HEK293 (cell line): ENCODE measurements around the gene TICAM1.

Experiments used
- CTCF ChIA-PET: fragments of 350-600 bp; formaldehyde crosslinking; extraction: SDS; loops from one replicate; lab custom pipeline; 2021; ENCODE audit warnings: antibody characterized with exemption; lab: Yijun Ruan, JAX
- POLR2A ChIA-PET: fragments of 300-600 bp; formaldehyde crosslinking; extraction: SDS; loops from one replicate; lab custom pipeline; 2020; ENCODE audit warnings: antibody characterized with exemption, inconsistent platforms; lab: Yijun Ruan, JAX
- H3K27ac ChIP-seq: fragments of 200-500 bp; sonication (Bioruptor generic); 2 replicates; pipeline ENCODE4 v1.5.1; 2014; ENCODE audit warnings: low read depth, low read length, control low read depth, inconsistent platforms; ENCODE audit errors: extremely low read depth
- H3K36me3 ChIP-seq, 2 experiments: fragments of 200-500 bp in 1 of 2; sonication (Bioruptor generic) in 1 of 2; 1 replicate in 1 of 2; 2 replicates in 1 of 2; pipeline ENCODE4 v1.5.1; 2014 to 2017; ENCODE audit warnings: inconsistent platforms in 2 of 2, low read length in 2 of 2; ENCODE audit not compliant: control insufficient read depth in 2 of 2, insufficient read depth in 1 of 2
- H3K4me1 ChIP-seq: fragments of 200-500 bp; sonication (Bioruptor generic); 2 replicates; pipeline ENCODE4 v1.5.1; 2014; ENCODE audit warnings: mild to moderate bottlenecking, low read length, inconsistent platforms; ENCODE audit not compliant: control insufficient read depth, insufficient read depth
- H3K4me3 ChIP-seq: 2 replicates; pipeline ENCODE4 v1.5.1; 2011; ENCODE audit warnings: low read depth, mild to moderate bottlenecking, control low read depth, low read length, moderate library complexity
- H3K9me3 ChIP-seq: fragments of 200-500 bp; sonication (Bioruptor generic); 2 replicates; pipeline ENCODE4 v1.5.1; 2014; ENCODE audit warnings: low read depth, low read length, inconsistent platforms; ENCODE audit not compliant: control insufficient read depth, insufficient read depth
- EGR2 ChIP-seq: fragments of 450-650 bp; formaldehyde crosslinking; IDR thresholded peaks from 2 replicates; pipeline ENCODE4 v1.5.1; 2016; ENCODE audit warnings: low read depth, missing biosample characterization, missing genetic modification characterization
- SCRT1 ChIP-seq: fragments of 450-650 bp; formaldehyde crosslinking; IDR thresholded peaks from 2 replicates; pipeline ENCODE4 v1.5.1; 2016; ENCODE audit warnings: missing biosample characterization, missing genetic modification characterization, borderline replicate concordance
- SP7 ChIP-seq: fragments of 450-650 bp; formaldehyde crosslinking; IDR thresholded peaks from 2 replicates; pipeline ENCODE4 v1.5.1; 2016; ENCODE audit warnings: missing biosample characterization, missing genetic modification characterization
- ZBTB1 ChIP-seq: fragments of 450-650 bp; formaldehyde crosslinking; IDR thresholded peaks from 2 replicates; pipeline ENCODE4 v1.5.1; 2016; ENCODE audit warnings: missing biosample characterization, missing genetic modification characterization
- ZBTB17 ChIP-seq: fragments of 450-650 bp; formaldehyde crosslinking; IDR thresholded peaks from 2 replicates; pipeline ENCODE4 v1.5.1; 2016; ENCODE audit warnings: missing biosample characterization, missing genetic modification characterization
- ZFHX2 ChIP-seq: fragments of 450-650 bp; formaldehyde crosslinking; conservative IDR thresholded peaks from 2 replicates; pipeline ENCODE4 v1.5.1; 2016; ENCODE audit warnings: missing biosample characterization, missing genetic modification characterization
- ZNF121 ChIP-seq: fragments of 450-650 bp; formaldehyde crosslinking; IDR thresholded peaks from 2 replicates; pipeline ENCODE4 v1.5.1; 2016; ENCODE audit warnings: missing biosample characterization, missing genetic modification characterization
- ZNF146 ChIP-seq: fragments of 450-650 bp; formaldehyde crosslinking; IDR thresholded peaks from 2 replicates; pipeline ENCODE4 v1.5.1; 2016; ENCODE audit warnings: missing biosample characterization, missing genetic modification characterization
- ZNF16 ChIP-seq: fragments of 450-650 bp; formaldehyde crosslinking; IDR thresholded peaks from 2 replicates; pipeline ENCODE4 v1.5.1; 2016; ENCODE audit warnings: low read depth, missing biosample characterization, missing genetic modification characterization
- ZNF248 ChIP-seq: fragments of 450-650 bp; formaldehyde crosslinking; IDR thresholded peaks from 2 replicates; pipeline ENCODE4 v1.5.1; 2017; ENCODE audit warnings: missing biosample characterization, missing genetic modification characterization
- ZNF341 ChIP-seq: fragments of 450-650 bp; formaldehyde crosslinking; IDR thresholded peaks from 2 replicates; pipeline ENCODE4; 2016; ENCODE audit warnings: low read depth, missing biosample characterization, missing genetic modification characterization
- ZNF350 ChIP-seq: fragments of 450-650 bp; formaldehyde crosslinking; IDR thresholded peaks from 2 replicates; pipeline ENCODE4 v1.5.0; 2017; ENCODE audit warnings: missing biosample characterization, mild to moderate bottlenecking, missing genetic modification characterization
- ZNF654 ChIP-seq: fragments of 450-650 bp; formaldehyde crosslinking; IDR thresholded peaks from 2 replicates; pipeline ENCODE4 v1.5.1; 2016; ENCODE audit warnings: low read depth, missing biosample characterization, missing genetic modification characterization
- ZXDB ChIP-seq: fragments of 450-650 bp; formaldehyde crosslinking; IDR thresholded peaks from 2 replicates; pipeline ENCODE4 v1.5.1; 2016; ENCODE audit warnings: missing biosample characterization, missing genetic modification characterization
- TF ChIP-seq, protein P1 (sequence below): fragments of 450-650 bp; formaldehyde crosslinking; IDR thresholded peaks from 2 replicates; pipeline ENCODE4 v1.5.1; 2016; ENCODE audit warnings: missing biosample characterization, missing genetic modification characterization
- TF ChIP-seq, protein P2 (sequence below): fragments of 450-650 bp; formaldehyde crosslinking; IDR thresholded peaks from 2 replicates; pipeline ENCODE4 v1.5.1; 2016; ENCODE audit warnings: missing biosample characterization, missing genetic modification characterization, low read depth
- TF ChIP-seq, protein P3 (sequence below): fragments of 450-650 bp; IDR thresholded peaks from 2 replicates; pipeline ENCODE4 v1.5.1; 2018; ENCODE audit warnings: missing biosample characterization, mild to moderate bottlenecking, missing genetic modification characterization
- TF ChIP-seq, protein P4 (sequence below): fragments of 450-650 bp; formaldehyde crosslinking; IDR thresholded peaks from 2 replicates; pipeline ENCODE4 v1.5.1; 2016; ENCODE audit warnings: missing biosample characterization, missing genetic modification characterization
- TF ChIP-seq, protein P5 (sequence below): fragments of 450-650 bp; formaldehyde crosslinking; IDR thresholded peaks from 2 replicates; pipeline ENCODE4 v1.5.1; 2016; ENCODE audit warnings: missing biosample characterization, missing genetic modification characterization, borderline replicate concordance
- TF ChIP-seq, protein P6 (sequence below): fragments of 450-650 bp; IDR thresholded peaks from 2 replicates; pipeline ENCODE4 v1.5.1; 2018; ENCODE audit warnings: missing biosample characterization, missing genetic modification characterization

The TICAM1 gene

DNA sequence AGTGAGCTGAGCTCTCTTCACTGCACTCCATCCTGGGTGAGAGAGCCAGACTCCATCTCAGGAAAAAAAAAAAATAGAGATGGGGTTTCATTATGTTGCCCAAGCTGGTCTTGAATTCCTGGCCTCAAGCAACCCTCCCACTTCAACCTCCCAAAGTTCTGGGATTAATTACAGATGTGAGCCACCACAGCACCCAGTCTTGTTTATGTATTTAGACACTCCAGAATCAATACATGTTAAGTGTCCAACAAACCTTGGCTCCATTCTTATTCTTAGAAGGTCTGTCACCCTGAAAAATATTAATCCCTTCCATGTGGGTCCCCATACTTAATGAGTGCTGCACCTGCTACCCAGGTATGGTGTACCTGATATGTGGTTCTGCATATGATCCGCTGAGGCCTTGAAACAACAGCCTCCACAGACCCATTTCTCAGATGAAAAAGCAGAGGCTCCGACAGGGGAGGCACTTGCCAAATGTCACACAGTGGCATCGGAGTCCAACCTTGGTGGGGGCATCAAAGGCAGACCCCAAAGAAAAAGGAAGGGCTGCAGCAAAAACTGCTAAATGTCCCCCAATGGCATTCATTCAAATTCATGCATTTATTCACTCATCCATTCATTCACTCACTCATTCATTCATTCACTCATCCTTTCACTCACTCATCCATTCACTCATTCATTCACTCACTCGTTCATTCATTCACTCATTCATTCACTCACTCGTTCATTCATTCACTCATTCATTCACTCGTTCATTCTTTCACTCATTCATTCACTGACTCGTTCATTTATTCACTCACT, 16.7 kb downstream of the TICAM1 start (continued):
- TF ChIP-seq, protein P1, sequence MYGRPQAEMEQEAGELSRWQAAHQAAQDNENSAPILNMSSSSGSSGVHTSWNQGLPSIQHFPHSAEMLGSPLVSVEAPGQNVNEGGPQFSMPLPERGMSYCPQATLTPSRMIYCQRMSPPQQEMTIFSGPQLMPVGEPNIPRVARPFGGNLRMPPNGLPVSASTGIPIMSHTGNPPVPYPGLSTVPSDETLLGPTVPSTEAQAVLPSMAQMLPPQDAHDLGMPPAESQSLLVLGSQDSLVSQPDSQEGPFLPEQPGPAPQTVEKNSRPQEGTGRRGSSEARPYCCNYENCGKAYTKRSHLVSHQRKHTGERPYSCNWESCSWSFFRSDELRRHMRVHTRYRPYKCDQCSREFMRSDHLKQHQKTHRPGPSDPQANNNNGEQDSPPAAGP (tag by site-specific recombination) = no peak

DNA sequence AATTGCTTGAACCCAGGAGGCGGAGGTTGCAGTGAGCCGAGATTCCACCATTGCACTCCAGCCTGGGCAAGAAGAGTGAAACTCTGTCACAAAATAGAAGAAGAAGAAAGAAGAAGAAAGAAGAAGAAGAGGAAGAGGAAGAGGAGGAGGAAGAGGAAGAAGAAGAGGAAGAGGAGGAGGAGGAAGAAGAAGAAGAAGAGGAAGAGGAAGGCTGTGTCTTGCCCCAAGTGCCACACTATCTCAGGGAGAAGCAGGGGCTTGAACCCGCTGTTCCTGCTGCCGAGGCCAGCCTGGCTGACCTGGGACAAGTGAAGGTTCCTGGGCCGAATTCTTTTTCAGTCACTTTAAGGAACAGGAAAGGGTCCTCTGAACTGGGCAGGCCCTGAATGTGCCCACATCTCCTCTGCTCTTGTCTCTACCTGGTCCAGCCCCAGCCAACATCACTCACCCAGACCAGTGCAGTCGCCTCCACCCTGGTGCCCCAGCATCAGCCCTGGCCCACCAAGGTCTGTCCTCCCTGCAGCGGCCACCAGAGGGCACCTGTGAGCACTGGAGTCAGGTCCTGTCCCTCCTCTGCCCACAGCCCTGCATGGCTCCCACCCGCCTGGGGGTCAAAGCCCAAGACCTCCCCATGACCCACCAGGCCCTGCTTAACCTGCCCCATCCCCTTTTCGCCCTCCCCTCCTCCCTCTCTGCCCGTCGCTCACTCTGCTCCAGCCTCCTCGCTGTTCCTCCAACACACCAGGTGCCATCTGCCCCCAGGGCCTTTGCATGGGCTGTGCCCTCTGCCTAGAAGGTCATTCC, 20.0 kb downstream of the TICAM1 start:
- H3K4me3 ChIP-seq = no peak overlapping the region
- H3K4me1 ChIP-seq = no peaks in the 10 kb centered on the region
- H3K27ac ChIP-seq = no peak overlapping the region
- peaks cover 0 to 2% of the 10 kb centered on the region in 2 experiments; a peak in 1 of 3 replicates for H3K36me3 ChIP-seq
- CTCF ChIA-PET = interaction anchor here (0.6 to 7.9 kb wide), 13 partner anchors 9 to 793 kb away, joined by 3 to 171 read pairs (median 5); no protein-coding TSS in a partner anchor
- POLR2A ChIA-PET = interaction anchor here (0.6 to 2.2 kb wide), 3 partner anchors 55 to 130 kb away, joined by 3 to 14 read pairs (median 4); partner anchors contain the start of gene PLIN3
- H3K9me3 ChIP-seq = no peaks in the 10 kb centered on the region
- 0 out of 2 replicates have a peak, but pooled peaks have one; percentile 19 for TF ChIP-seq ZBTB17 (tag by site-specific recombination)
- TF ChIP-seq, protein P2, sequence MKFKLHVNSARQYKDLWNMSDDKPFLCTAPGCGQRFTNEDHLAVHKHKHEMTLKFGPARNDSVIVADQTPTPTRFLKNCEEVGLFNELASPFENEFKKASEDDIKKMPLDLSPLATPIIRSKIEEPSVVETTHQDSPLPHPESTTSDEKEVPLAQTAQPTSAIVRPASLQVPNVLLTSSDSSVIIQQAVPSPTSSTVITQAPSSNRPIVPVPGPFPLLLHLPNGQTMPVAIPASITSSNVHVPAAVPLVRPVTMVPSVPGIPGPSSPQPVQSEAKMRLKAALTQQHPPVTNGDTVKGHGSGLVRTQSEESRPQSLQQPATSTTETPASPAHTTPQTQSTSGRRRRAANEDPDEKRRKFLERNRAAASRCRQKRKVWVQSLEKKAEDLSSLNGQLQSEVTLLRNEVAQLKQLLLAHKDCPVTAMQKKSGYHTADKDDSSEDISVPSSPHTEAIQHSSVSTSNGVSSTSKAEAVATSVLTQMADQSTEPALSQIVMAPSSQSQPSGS = no peak
- TF ChIP-seq ZNF341 (tag by site-specific recombination) = peak; percentile 51
- no peak for TF ChIP-seq SCRT1 (tag by site-specific recombination)
- TF ChIP-seq ZBTB1 (tag by site-specific recombination) = no peak
- peak; percentile 44 for TF ChIP-seq ZFHX2 (tag by site-specific recombination)
- TF ChIP-seq ZNF350 (tag by site-specific recombination) = no peak
- TF ChIP-seq, protein P3, sequence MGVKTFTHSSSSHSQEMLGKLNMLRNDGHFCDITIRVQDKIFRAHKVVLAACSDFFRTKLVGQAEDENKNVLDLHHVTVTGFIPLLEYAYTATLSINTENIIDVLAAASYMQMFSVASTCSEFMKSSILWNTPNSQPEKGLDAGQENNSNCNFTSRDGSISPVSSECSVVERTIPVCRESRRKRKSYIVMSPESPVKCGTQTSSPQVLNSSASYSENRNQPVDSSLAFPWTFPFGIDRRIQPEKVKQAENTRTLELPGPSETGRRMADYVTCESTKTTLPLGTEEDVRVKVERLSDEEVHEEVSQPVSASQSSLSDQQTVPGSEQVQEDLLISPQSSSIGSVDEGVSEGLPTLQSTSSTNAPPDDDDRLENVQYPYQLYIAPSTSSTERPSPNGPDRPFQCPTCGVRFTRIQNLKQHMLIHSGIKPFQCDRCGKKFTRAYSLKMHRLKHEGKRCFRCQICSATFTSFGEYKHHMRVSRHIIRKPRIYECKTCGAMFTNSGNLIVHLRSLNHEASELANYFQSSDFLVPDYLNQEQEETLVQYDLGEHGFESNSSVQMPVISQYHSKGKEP (tag by site-specific recombination) = no peak
- peak; percentile 61 for TF ChIP-seq SP7
- peak; percentile 36 for TF ChIP-seq ZNF654 (tag by site-specific recombination)
- 0 out of 2 replicates have a peak, but pooled peaks have one; percentile 22 for TF ChIP-seq ZNF121 (tag by site-specific recombination)
- TF ChIP-seq, protein P4, sequence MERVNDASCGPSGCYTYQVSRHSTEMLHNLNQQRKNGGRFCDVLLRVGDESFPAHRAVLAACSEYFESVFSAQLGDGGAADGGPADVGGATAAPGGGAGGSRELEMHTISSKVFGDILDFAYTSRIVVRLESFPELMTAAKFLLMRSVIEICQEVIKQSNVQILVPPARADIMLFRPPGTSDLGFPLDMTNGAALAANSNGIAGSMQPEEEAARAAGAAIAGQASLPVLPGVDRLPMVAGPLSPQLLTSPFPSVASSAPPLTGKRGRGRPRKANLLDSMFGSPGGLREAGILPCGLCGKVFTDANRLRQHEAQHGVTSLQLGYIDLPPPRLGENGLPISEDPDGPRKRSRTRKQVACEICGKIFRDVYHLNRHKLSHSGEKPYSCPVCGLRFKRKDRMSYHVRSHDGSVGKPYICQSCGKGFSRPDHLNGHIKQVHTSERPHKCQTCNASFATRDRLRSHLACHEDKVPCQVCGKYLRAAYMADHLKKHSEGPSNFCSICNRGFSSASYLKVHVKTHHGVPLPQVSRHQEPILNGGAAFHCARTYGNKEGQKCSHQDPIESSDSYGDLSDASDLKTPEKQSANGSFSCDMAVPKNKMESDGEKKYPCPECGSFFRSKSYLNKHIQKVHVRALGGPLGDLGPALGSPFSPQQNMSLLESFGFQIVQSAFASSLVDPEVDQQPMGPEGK (tag by site-specific recombination) = peak; percentile 90
- TF ChIP-seq, protein P5, sequence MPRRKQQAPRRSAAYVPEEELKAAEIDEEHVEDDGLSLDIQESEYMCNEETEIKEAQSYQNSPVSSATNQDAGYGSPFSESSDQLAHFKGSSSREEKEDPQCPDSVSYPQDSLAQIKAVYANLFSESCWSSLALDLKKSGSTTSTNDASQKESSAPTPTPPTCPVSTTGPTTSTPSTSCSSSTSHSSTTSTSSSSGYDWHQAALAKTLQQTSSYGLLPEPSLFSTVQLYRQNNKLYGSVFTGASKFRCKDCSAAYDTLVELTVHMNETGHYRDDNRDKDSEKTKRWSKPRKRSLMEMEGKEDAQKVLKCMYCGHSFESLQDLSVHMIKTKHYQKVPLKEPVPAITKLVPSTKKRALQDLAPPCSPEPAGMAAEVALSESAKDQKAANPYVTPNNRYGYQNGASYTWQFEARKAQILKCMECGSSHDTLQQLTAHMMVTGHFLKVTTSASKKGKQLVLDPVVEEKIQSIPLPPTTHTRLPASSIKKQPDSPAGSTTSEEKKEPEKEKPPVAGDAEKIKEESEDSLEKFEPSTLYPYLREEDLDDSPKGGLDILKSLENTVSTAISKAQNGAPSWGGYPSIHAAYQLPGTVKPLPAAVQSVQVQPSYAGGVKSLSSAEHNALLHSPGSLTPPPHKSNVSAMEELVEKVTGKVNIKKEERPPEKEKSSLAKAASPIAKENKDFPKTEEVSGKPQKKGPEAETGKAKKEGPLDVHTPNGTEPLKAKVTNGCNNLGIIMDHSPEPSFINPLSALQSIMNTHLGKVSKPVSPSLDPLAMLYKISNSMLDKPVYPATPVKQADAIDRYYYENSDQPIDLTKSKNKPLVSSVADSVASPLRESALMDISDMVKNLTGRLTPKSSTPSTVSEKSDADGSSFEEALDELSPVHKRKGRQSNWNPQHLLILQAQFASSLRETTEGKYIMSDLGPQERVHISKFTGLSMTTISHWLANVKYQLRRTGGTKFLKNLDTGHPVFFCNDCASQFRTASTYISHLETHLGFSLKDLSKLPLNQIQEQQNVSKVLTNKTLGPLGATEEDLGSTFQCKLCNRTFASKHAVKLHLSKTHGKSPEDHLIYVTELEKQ (tag by site-specific recombination) = 0 out of 2 replicates have a peak, but pooled peaks have one; percentile 39
- TF ChIP-seq ZNF146 (tag by site-specific recombination) = 0 out of 2 replicates have a peak, but pooled peaks have one; percentile 1
- peak; percentile 67 for TF ChIP-seq EGR2 (tag by site-specific recombination)
- TF ChIP-seq ZNF248 (tag by site-specific recombination) = no peak
- peak; percentile 100 for TF ChIP-seq ZNF16
- TF ChIP-seq, protein P1 (tag by site-specific recombination) = peak; percentile 86
- TF ChIP-seq ZXDB (tag by site-specific recombination) = 0 out of 2 replicates have a peak, but pooled peaks have one; percentile 43
- TF ChIP-seq, protein P6, sequence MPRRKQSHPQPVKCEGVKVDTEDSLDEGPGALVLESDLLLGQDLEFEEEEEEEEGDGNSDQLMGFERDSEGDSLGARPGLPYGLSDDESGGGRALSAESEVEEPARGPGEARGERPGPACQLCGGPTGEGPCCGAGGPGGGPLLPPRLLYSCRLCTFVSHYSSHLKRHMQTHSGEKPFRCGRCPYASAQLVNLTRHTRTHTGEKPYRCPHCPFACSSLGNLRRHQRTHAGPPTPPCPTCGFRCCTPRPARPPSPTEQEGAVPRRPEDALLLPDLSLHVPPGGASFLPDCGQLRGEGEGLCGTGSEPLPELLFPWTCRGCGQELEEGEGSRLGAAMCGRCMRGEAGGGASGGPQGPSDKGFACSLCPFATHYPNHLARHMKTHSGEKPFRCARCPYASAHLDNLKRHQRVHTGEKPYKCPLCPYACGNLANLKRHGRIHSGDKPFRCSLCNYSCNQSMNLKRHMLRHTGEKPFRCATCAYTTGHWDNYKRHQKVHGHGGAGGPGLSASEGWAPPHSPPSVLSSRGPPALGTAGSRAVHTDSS (tag by site-specific recombination) = peak; percentile 99
